H9 (cell line): ENCODE measurements around the gene WNT2. TPM values are rescaled to one million over a fixed set of nuclear protein-coding genes. Genes with fewer than 3 reads are reported as not detected.
"Not testable (repeated sequence)": the region's sequence is repeated elsewhere in the genome, so short reads cannot be mapped to it uniquely, and the experiment has no call there.

ENCODE experiments used
- DNase-seq: peaks from one replicate; pipeline ENCODE4 v3.0.0-alpha.2; 2017
- H2AFZ ChIP-seq: one replicate; pipeline ENCODE4 v1.6.1; 2013; ENCODE audit warnings: mild to moderate bottlenecking, low read length, control low read depth, moderate library complexity
- H2AK5ac ChIP-seq: 2 replicates; pipeline ENCODE4 v1.6.1; 2013; ENCODE audit warnings: low read length, control low read depth, mixed read lengths; ENCODE audit not compliant: insufficient read length
- H2BK120ac ChIP-seq: one replicate; pipeline ENCODE4 v1.6.1; 2013; ENCODE audit warnings: low read depth, mild to moderate bottlenecking, low read length, control low read depth, inconsistent platforms; ENCODE audit not compliant: poor library complexity, severe bottlenecking
- H2BK12ac ChIP-seq: 2 replicates; pipeline ENCODE4 v1.6.1; 2013; ENCODE audit warnings: low read length, control low read depth, mixed read lengths, low read depth; ENCODE audit not compliant: insufficient read length
- H2BK15ac ChIP-seq: 2 replicates; pipeline ENCODE4 v1.6.1; 2013; ENCODE audit warnings: low read depth, low read length, control low read depth
- H2BK20ac ChIP-seq: one replicate; pipeline ENCODE4 v1.6.1; 2013; ENCODE audit warnings: low read depth, mild to moderate bottlenecking, low read length, control low read depth, inconsistent platforms; ENCODE audit not compliant: poor library complexity, severe bottlenecking
- H2BK5ac ChIP-seq: 2 replicates; pipeline ENCODE4 v1.6.1; 2013; ENCODE audit warnings: low read length, control low read depth, mixed read lengths; ENCODE audit not compliant: insufficient read length
- H3K14ac ChIP-seq: 2 replicates; pipeline ENCODE4 v1.6.1; 2013; ENCODE audit warnings: low read length, control low read depth; ENCODE audit not compliant: insufficient read depth
- H3K18ac ChIP-seq: 2 replicates; pipeline ENCODE4 v1.6.1; 2013; ENCODE audit warnings: low read depth, mild to moderate bottlenecking, mixed read lengths, low read length, control low read depth; ENCODE audit not compliant: insufficient read length
- H3K23ac ChIP-seq: 2 replicates; pipeline ENCODE4 v1.6.1; 2013; ENCODE audit warnings: low read length, control low read depth, mixed read lengths, low read depth; ENCODE audit not compliant: insufficient read length
- H3K23me2 ChIP-seq: 2 replicates; pipeline ENCODE4 v1.6.1; 2013; ENCODE audit warnings: low read depth, mild to moderate bottlenecking, mixed read lengths, low read length, control low read depth; ENCODE audit not compliant: insufficient read length, poor library complexity, severe bottlenecking
- H3K27ac ChIP-seq: 2 replicates; pipeline ENCODE4 v1.5.1; 2013; ENCODE audit warnings: low read length, control low read depth, mixed read lengths, low read depth; ENCODE audit not compliant: insufficient read length
- H3K27me3 ChIP-seq: 2 replicates; pipeline ENCODE4 v1.6.1; 2013; ENCODE audit warnings: low read length, control low read depth, inconsistent platforms; ENCODE audit not compliant: insufficient read depth
- H3K4ac ChIP-seq: 2 replicates; pipeline ENCODE4 v1.6.1; 2013; ENCODE audit warnings: low read depth, mild to moderate bottlenecking, control low read depth, inconsistent platforms, low read length, moderate library complexity
- H3K4me1 ChIP-seq: 2 replicates; pipeline ENCODE4 v1.6.1; 2013; ENCODE audit warnings: low read length, control low read depth, inconsistent platforms; ENCODE audit not compliant: insufficient read depth
- H3K4me2 ChIP-seq: 2 replicates; pipeline ENCODE4 v1.6.1; 2013; ENCODE audit warnings: low read length, control low read depth, mixed read lengths; ENCODE audit not compliant: insufficient read length, insufficient read depth
- H3K56ac ChIP-seq: 2 replicates; pipeline ENCODE4 v1.6.1; 2013; ENCODE audit warnings: low read depth, mild to moderate bottlenecking, mixed read lengths, low read length, control low read depth; ENCODE audit not compliant: insufficient read length
- H3K79me1 ChIP-seq: 2 replicates; pipeline ENCODE4 v1.6.1; 2013; ENCODE audit warnings: low read depth, mild to moderate bottlenecking, moderate library complexity, low read length, control low read depth, inconsistent platforms; ENCODE audit not compliant: insufficient read depth, poor library complexity, severe bottlenecking
- H3K79me2 ChIP-seq: 2 replicates; pipeline ENCODE4 v1.6.1; 2013; ENCODE audit warnings: low read length, control low read depth, inconsistent platforms; ENCODE audit not compliant: insufficient read depth
- H3K9ac ChIP-seq: 2 replicates; pipeline ENCODE4 v1.6.1; 2013; ENCODE audit warnings: low read length, control low read depth, mixed read lengths; ENCODE audit not compliant: insufficient read length; ENCODE audit errors: extremely low read depth
- H3K9me3 ChIP-seq: one replicate; pipeline ENCODE4 v1.6.1; 2013; ENCODE audit warnings: low read depth, low read length, inconsistent platforms; ENCODE audit not compliant: control insufficient read depth
- H3T11ph ChIP-seq: one replicate; pipeline ENCODE4 v1.6.1; 2013; ENCODE audit warnings: mild to moderate bottlenecking, low read length, control low read depth, inconsistent platforms
- H4K20me1 ChIP-seq: one replicate; pipeline ENCODE4 v1.6.1; 2013; ENCODE audit not compliant: control insufficient read depth, insufficient read length, insufficient read depth
- H4K5ac ChIP-seq: 2 replicates; pipeline ENCODE4 v1.6.1; 2013; ENCODE audit warnings: low read depth, mild to moderate bottlenecking, mixed read lengths, low read length, control low read depth; ENCODE audit not compliant: insufficient read length
- H4K8ac ChIP-seq: replicated peaks from 2 replicates; pipeline ENCODE4 v1.6.1; 2013; ENCODE audit warnings: low read length, control low read depth, mixed read lengths, low read depth; ENCODE audit not compliant: insufficient read length
- H4K91ac ChIP-seq: 2 replicates; pipeline ENCODE4 v1.6.1; 2013; ENCODE audit warnings: low read depth, mild to moderate bottlenecking, moderate library complexity, mixed read lengths, low read length, control low read depth; ENCODE audit not compliant: insufficient read length
- H3K27ac Mint-ChIP-seq, 3 experiments: 2 replicates in 2 of 3; 3 replicates in 1 of 3; pipeline ENCODE4 v1.8.0; 2020 to 2021; ENCODE audit warnings: mixed read lengths in 3 of 3, mild to moderate bottlenecking in 1 of 3, moderate library complexity in 1 of 3
- H3K27me3 Mint-ChIP-seq: 2 replicates; pipeline ENCODE4 v1.8.0; 2021; ENCODE audit warnings: low read depth, mild to moderate bottlenecking, moderate library complexity, mixed read lengths
- H3K36me3 Mint-ChIP-seq, 3 experiments: 2 replicates in 2 of 3; 3 replicates in 1 of 3; pipeline ENCODE4 v1.8.0; 2020 to 2021; ENCODE audit warnings: low read depth in 3 of 3, mixed read lengths in 3 of 3; ENCODE audit not compliant: insufficient read depth in 1 of 3
- H3K4me1 Mint-ChIP-seq, 2 experiments: 2 replicates each; pipeline ENCODE4 v1.8.0; 2020; ENCODE audit warnings: mixed read lengths in 2 of 2
- H3K4me3 Mint-ChIP-seq, 2 experiments: 2 replicates in 1 of 2; 3 replicates in 1 of 2; pipeline ENCODE4 v1.8.0; 2020 to 2021; ENCODE audit warnings: mild to moderate bottlenecking in 2 of 2, mixed read lengths in 2 of 2, moderate library complexity in 1 of 2
- H3K9me3 Mint-ChIP-seq, 2 experiments: 2 replicates in 1 of 2; 3 replicates in 1 of 2; pipeline ENCODE4 v1.8.0; 2020; ENCODE audit warnings: mild to moderate bottlenecking in 2 of 2, mixed read lengths in 2 of 2, moderate library complexity in 1 of 2
- CTCF ChIP-seq: fragments of 200-600 bp; sonication (generic); conservative IDR thresholded peaks from 3 replicates; pipeline ENCODE4 v1.8.0; 2021; ENCODE audit warnings: antibody characterized with exemption, mild to moderate bottlenecking
- WGBS: extraction: QIAGEN DNeasy Blood & Tissue Kit; methylation state at CpG from one replicate; pipeline ENCODE4 v1.1.7; 2013; ENCODE audit warnings: missing lambda C conversion rate, low lambda C conversion rate, mixed read lengths; ENCODE audit not compliant: insufficient read length; ENCODE audit errors: extremely low coverage; 5-methylcytosine and 5-hydroxymethylcytosine counted together
- total RNA-seq: library from RNA; stranded (reverse); gene quantifications from 2 replicates; pipeline ENCODE4 v1.2.1, GENCODE V29; 2021

The WNT2 gene
- total RNA-seq, 1 experiment from 2014 or later = not detected

- WGBS = no CpG with 5 or more reads among the region's 4 CpGs
- H3K79me2 ChIP-seq = 0 out of 2 replicates have a peak, but pooled peaks cover 2% of the 10 kb centered on the region
- Mint-ChIP-seq H3K36me3 (peaks cover 0 to 9% (median 2%) of the 10 kb centered on the region in 3 experiments; a peak in 2 of 7 replicates), H3K4me3 (no peak overlapping the region), H3K4me1 (no peaks in the 10 kb centered on the region), H3K27ac (no peak overlapping the region), H3K27me3 (peaks cover 2% of the 10 kb centered on the region; the same call in 1 of the 2 replicates), H3K9me3 (peaks cover 2 to 12% of the 10 kb centered on the region in 2 experiments; a peak in 3 of 5 replicates)
- no peak overlapping the region for H3K18ac ChIP-seq
- H4K91ac ChIP-seq = no peak overlapping the region
- no peak for DNase-seq
- TF ChIP-seq CTCF = no peak
- H3K9ac ChIP-seq = no peak overlapping the region
- no peak overlapping the region for H2AK5ac ChIP-seq
- H2BK5ac ChIP-seq = no peak overlapping the region
- no peaks in the 10 kb centered on the region for H4K20me1 ChIP-seq
- no peaks in the 10 kb centered on the region for H3K27me3 ChIP-seq
- no peak overlapping the region for H2BK20ac ChIP-seq
- H3K23ac ChIP-seq = no peak overlapping the region
- no peak overlapping the region for H4K5ac ChIP-seq
- H3K56ac ChIP-seq = no peak overlapping the region
- H3K27ac ChIP-seq = no peak overlapping the region
- H3K4me1 ChIP-seq = no peaks in the 10 kb centered on the region; the same call in 1 of the 2 replicates
- H2BK120ac ChIP-seq = no peak overlapping the region
- H3K14ac ChIP-seq = no peak overlapping the region
- H3K79me1 ChIP-seq = no peaks in the 10 kb centered on the region
- H3T11ph ChIP-seq = no peak overlapping the region
- H3K9me3 ChIP-seq = no peaks in the 10 kb centered on the region
- no peak overlapping the region for H4K8ac ChIP-seq
- H2AFZ ChIP-seq = no peak overlapping the region
- no peak overlapping the region for H2BK15ac ChIP-seq
- no peak overlapping the region for H2BK12ac ChIP-seq
- H3K4me2 ChIP-seq = no peak overlapping the region
- no peaks in the 10 kb centered on the region for H3K23me2 ChIP-seq
- H3K4ac ChIP-seq = no peak overlapping the region
These were observed 75.0 kb downstream of the WNT2 start for GRCh38 chr7:117247809-117248208.

GRCh38 chr7:117245703-117246102 lies 77.2 kb downstream of the WNT2 start:
- not testable (repeated sequence) for H3K27ac ChIP-seq, H2BK120ac ChIP-seq, H2AK5ac ChIP-seq, H3K79me2 ChIP-seq, H3K79me1 ChIP-seq, H2BK15ac ChIP-seq, H4K8ac ChIP-seq, H4K5ac ChIP-seq, H3K4ac ChIP-seq, DNase-seq, H3K56ac ChIP-seq, H2AFZ ChIP-seq, H3K27me3 Mint-ChIP-seq, H2BK20ac ChIP-seq, H3K14ac ChIP-seq, H3T11ph ChIP-seq, H3K23me2 ChIP-seq, H3K4me3 Mint-ChIP-seq, H2BK12ac ChIP-seq, H3K27me3 ChIP-seq, H3K4me1 ChIP-seq, H3K23ac ChIP-seq, H3K27ac Mint-ChIP-seq, H4K20me1 ChIP-seq, H3K18ac ChIP-seq, H3K9ac ChIP-seq, H4K91ac ChIP-seq, H3K4me1 Mint-ChIP-seq, H3K9me3 ChIP-seq, H2BK5ac ChIP-seq, H3K4me2 ChIP-seq, H3K36me3 Mint-ChIP-seq
- no CpG with 5 or more reads among the region's 2 CpGs for WGBS
- H3K9me3 Mint-ChIP-seq = peaks cover 2 to 12% of the 10 kb centered on the region in 2 experiments; a peak in 3 of 5 replicates
